Right atrium auricular region (tissue), 2 donors: Measurements from ENCODE around the gene CORO2B. TPM values are rescaled to one million over a fixed set of nuclear protein-coding genes. Genes with fewer than 3 reads are reported as not detected.

Experiments
- DNase-seq: peaks from one replicate; pipeline ENCODE4 v3.0.0-alpha.2; 2019; ENCODE audit warnings: low spot score
- H3K27ac ChIP-seq, 2 donors: fragments of 200-600 bp; sonication (generic); 1 replicate in 1 of 2; 2 replicates in 1 of 2; pipeline ENCODE4 v1.5.1; 2016 to 2019
- H3K27me3 ChIP-seq, 2 donors: fragments of 200-600 bp; sonication (generic); one replicate each; pipeline versions ENCODE4 v1.5.1 to v1.6.0; 2017 to 2019
- H3K36me3 ChIP-seq: fragments of 200-600 bp; sonication (generic); one replicate; pipeline ENCODE4 v1.5.1; 2016
- H3K4me1 ChIP-seq, 2 donors: fragments of 200-600 bp; sonication (generic); one replicate each; pipeline versions ENCODE4 v1.5.1 to v1.6.0; 2017 to 2019
- H3K4me3 ChIP-seq, 2 donors: fragments of 200-600 bp; sonication (generic); 1 replicate in 1 of 2; 2 replicates in 1 of 2; pipeline ENCODE4 v1.5.1; 2017 to 2019; ENCODE audit warnings: mild to moderate bottlenecking in 1 of 2, moderate library complexity in 1 of 2
- H3K9me3 ChIP-seq, 2 donors: fragments of 200-600 bp; sonication (generic); one replicate each; pipeline ENCODE4 v1.5.1; 2019
- total RNA-seq, 2 donors: library from RNA; depleted of rRNA; stranded (reverse); fragments of >200 nt; gene quantifications; one replicate each; pipeline ENCODE4 v1.1.0, GENCODE V29; 2016
- TF ChIP-seq, protein P1 (sequence below), 2 donors: fragments of 200-600 bp; sonication (generic); IDR thresholded peaks; one replicate each; pipeline ENCODE4 v1.5.1; 2019; ENCODE audit warnings: antibody characterized with exemption in 2 of 2

Gene CORO2B
- total RNA-seq, 2 donors from 2014 or later, result 6.0 to 9.7 TPM

DNA sequence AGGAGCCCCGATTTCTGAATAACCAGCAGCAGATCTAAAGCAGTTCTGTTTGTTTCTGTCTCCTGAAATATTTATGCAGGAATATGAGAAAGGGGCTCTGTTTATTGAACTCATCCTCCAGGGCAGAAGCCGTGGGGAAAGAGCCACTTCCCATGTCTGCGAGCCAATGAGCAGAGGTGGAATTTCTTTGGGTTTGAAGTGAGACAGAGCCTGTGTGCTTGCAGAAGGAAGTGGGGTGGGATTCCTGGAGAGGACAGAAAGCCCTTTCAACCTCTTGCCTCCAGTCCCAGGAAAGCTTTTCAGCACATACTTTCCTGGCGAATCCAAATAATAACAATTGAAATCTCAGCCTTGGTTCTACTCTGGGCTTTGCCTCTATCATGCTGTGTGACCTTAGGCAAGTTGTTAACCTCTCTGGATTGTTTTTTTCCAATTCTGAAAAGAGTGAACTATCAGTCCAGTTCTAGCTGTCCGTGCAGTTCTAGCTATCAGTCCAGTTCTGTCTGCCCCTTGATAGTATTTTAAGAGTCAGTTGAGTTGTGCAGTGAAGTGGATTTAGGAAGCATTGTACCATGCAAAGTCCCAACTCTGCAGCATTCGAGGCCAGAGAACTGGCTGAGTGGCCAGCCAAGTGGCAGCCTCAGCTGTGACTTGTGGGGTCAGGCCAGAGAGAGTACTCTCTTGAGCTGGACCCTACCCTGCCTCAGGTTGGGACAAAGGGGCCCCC is 15.9 kb downstream of the CORO2B start:
- Histone ChIP-seq H3K27ac (no peak overlapping the region), H3K36me3 (no peaks in the 10 kb centered on the region), H3K4me3 (no peak overlapping the region), H3K4me1 (peaks cover 0 to 53% of the 10 kb centered on the region in 2 donors), H3K27me3 (no peaks in the 10 kb centered on the region), H3K9me3 (no peaks in the 10 kb centered on the region)
- no peak for DNase-seq
- TF ChIP-seq, protein P1, sequence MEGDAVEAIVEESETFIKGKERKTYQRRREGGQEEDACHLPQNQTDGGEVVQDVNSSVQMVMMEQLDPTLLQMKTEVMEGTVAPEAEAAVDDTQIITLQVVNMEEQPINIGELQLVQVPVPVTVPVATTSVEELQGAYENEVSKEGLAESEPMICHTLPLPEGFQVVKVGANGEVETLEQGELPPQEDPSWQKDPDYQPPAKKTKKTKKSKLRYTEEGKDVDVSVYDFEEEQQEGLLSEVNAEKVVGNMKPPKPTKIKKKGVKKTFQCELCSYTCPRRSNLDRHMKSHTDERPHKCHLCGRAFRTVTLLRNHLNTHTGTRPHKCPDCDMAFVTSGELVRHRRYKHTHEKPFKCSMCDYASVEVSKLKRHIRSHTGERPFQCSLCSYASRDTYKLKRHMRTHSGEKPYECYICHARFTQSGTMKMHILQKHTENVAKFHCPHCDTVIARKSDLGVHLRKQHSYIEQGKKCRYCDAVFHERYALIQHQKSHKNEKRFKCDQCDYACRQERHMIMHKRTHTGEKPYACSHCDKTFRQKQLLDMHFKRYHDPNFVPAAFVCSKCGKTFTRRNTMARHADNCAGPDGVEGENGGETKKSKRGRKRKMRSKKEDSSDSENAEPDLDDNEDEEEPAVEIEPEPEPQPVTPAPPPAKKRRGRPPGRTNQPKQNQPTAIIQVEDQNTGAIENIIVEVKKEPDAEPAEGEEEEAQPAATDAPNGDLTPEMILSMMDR (IDR thresholded peaks at IDR 0.05), result no peak

- H3K4me1 ChIP-seq, result peaks cover 0 to 53% of the 10 kb centered on the region in 2 donors
Observed at GRCh38 chr15:68595260-68595564, 16.4 kb downstream of the CORO2B start.

GRCh38 chr15:68595761-68596160 is 17.0 kb downstream of the CORO2B start:
- no peaks in the 10 kb centered on the region for H3K36me3 ChIP-seq
- H3K9me3 ChIP-seq, result no peaks in the 10 kb centered on the region
- no peak for DNase-seq
- H3K4me3 ChIP-seq, result no peak overlapping the region
- peaks cover 0 to 54% of the 10 kb centered on the region in 2 donors for H3K4me1 ChIP-seq
- H3K27ac ChIP-seq, result no peak overlapping the region
- TF ChIP-seq, protein P1 (IDR thresholded peaks at IDR 0.05), result no peak
- H3K27me3 ChIP-seq, result no peaks in the 10 kb centered on the region

More at GRCh38 chr15:68595260-68595564, 16.4 kb downstream of the CORO2B start:
- H3K36me3 ChIP-seq, result no peaks in the 10 kb centered on the region
- no peak for DNase-seq
- no peaks in the 10 kb centered on the region for H3K27me3 ChIP-seq
- no peak overlapping the region for H3K4me3 ChIP-seq
- TF ChIP-seq, protein P1 (IDR thresholded peaks at IDR 0.05), result no peak
- H3K9me3 ChIP-seq, result no peaks in the 10 kb centered on the region
- H3K27ac ChIP-seq, result no peak overlapping the region

DNA sequence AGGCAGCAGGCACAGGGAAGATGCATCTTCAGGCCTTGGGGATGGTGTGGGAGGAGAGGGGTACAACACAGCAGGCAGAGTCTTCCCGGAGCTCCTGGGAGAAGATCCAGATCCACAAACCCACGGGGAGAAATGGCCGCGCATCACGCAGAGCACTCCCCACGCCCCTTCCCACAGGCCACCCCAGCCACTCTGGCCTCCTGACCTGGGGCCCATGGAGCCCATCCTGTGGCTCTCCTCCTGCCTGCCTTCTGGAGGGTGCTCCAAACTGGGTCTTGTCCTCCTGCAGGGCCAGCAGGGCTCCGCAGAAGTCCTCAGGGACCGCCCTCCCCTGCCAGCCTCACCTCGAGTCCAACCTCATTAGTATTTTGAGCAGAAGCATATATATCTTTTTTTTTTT is 17.9 kb downstream of the CORO2B start:
- Histone ChIP-seq H3K9me3 (no peaks in the 10 kb centered on the region), H3K4me1 (peaks cover 0 to 63% of the 10 kb centered on the region in 2 donors), H3K27me3 (no peaks in the 10 kb centered on the region), H3K4me3 (no peak overlapping the region), H3K36me3 (no peaks in the 10 kb centered on the region), H3K27ac (no peak overlapping the region)
- TF ChIP-seq, protein P1 (IDR thresholded peaks at IDR 0.05), result no peak
- DNase-seq, result no peak

- Histone ChIP-seq H3K27me3 (no peaks in the 10 kb centered on the region), H3K27ac (peak overlapping the region in 1 of 2 donors; percentile 8), H3K36me3 (no peaks in the 10 kb centered on the region), H3K9me3 (no peaks in the 10 kb centered on the region), H3K4me1 (peaks cover 0 to 72% of the 10 kb centered on the region in 2 donors), H3K4me3 (no peak overlapping the region)
- TF ChIP-seq, protein P1 (IDR thresholded peaks at IDR 0.05), result no peak
- no peak for DNase-seq
Observed at GRCh38 chr15:68597581-68597980, 18.8 kb downstream of the CORO2B start.
